ENCODE data around the gene PAQR6.

Gene PAQR6

DNA sequence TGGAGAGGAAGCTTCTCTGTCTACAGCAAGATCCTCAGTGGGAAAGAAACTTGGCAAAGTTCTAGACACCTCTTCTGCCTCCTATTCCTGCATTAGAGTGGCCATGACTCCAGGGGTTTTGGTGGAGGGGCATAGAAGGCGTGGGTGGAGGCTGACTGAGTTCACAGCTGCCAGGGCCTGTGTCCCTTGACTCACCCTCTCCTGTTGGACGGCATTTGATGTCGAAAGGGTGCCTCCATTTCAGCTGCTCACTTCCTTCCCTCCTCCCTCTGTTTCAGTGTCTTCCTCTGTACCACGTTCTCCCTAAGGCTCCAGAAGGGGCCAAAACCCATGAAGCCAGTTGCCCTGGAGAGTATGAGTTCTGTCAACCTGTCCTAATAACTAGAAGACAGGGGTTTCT lies 36.9 kb upstream of the PAQR6 start:
- Histone ChIP-seq H3K4me1 (peaks cover 34 to 51% (median 48%) of the 10 kb centered on the region in 10 experiments), H3K27me3 (no peaks in the 10 kb centered on the region), H3K36me3 (peaks cover 21 to 57% (median 27%) of the 10 kb centered on the region in 11 experiments), H3K9ac (peak overlapping the region; percentile 13 to 97 (median 52); a peak in 14 of 22 replicates), H3K27ac (peak overlapping the region in 10 of 11 experiments; percentile 9 to 98 (median 68); a peak in 19 of 22 replicates), H3K4me2 (peak overlapping the region in 10 of 11 experiments; percentile 89 to 98 (median 92); a peak in 18 of 22 replicates), H3K4me3 (peak overlapping the region in 1 of 10 experiments; percentile 2; a peak in 1 of 20 replicates), H4K20me1 (peaks cover 18 to 24% (median 21%) of the 10 kb centered on the region in 11 experiments), H3K9me3 (replicated peaks in 1 of 11) (no peaks in the 10 kb centered on the region)
- TF ChIP-seq Cebpa-rat (IDR thresholded peaks at IDR 0.05): no peak; a peak in 1 of 22 replicates

DNA sequence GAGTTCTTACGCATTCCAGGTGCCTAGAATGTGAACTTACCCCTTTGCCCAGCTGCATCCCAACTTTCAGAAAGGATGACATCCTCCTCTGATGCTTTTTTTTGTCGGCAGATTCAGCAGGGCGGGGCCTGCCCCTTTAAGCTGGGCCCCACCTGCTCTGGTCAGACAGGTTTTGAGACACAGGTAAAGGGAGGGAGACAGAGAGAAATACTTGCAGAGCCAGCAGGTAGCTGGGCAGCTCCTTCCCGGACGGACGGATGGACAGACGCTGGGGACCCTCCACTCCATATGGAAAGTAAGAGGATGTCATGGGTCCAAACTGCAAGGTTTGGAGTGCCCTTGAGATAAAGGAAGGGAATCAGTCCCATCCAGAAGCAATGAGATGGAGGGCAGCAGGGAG lies 36.3 kb upstream of the PAQR6 start, which contains the start of gene TMEM79:
TMEM79 (plus strand) TSS at position 214 of the 400 bp plus-strand sequence. CDS start 902 bp downstream, outside the sequence.
- H3K9ac ChIP-seq: peak within 1 kb of the TSS; percentile 90 to 98 (median 97)
- TF ChIP-seq Cebpa-rat (IDR thresholded peaks at IDR 0.05): no peak
- H3K4me2 ChIP-seq: peak within 1 kb of the TSS; percentile 89 to 98 (median 93)
- peaks cover 23 to 30% (median 27%) of the 10 kb centered on the region in 11 experiments for H4K20me1 ChIP-seq
- peaks cover 39 to 54% (median 49%) of the 10 kb centered on the region in 10 experiments for H3K4me1 ChIP-seq
- no peaks in the 10 kb centered on the region for H3K27me3 ChIP-seq
- H3K27ac ChIP-seq: peak within 1 kb of the TSS; percentile 89 to 98 (median 95); a peak in 21 of 22 replicates
- H3K36me3 ChIP-seq: peaks cover 19 to 60% (median 32%) of the 10 kb centered on the region in 11 experiments
- H3K4me3 ChIP-seq: peak within 1 kb of the TSS; percentile 64 to 92 (median 87)
- H3K9me3 ChIP-seq (replicated peaks in 1 of 11): no peaks in the 10 kb centered on the region

DNA sequence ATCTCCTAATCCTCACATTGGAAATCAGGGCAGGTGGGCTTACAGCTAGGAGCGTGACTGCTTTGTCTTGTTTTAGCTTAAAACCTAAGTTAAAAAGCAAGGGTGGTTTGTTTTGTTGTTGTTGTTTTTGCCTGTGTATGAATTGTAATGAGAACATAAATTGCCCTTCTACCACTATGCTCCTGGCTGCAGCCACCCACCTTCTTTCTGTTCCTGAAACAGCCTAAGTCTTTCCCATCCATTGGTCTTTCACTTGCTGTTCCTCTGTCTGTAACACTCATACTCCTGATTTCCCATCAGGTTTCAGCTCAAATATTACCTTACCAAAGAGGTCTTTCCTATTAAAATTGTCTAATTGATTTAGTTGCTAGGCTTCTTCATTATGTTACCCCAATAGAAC lies 35.7 kb upstream of the PAQR6 start:
- Histone ChIP-seq H4K20me1 (peaks cover 29 to 36% (median 33%) of the 10 kb centered on the region in 11 experiments), H3K9me3 (replicated peaks in 1 of 11) (no peaks in the 10 kb centered on the region), H3K4me3 (peak overlapping the region; percentile 64 to 92 (median 87)), H3K27ac (peak overlapping the region in 10 of 11 experiments; percentile 89 to 98 (median 95); a peak in 20 of 22 replicates), H3K27me3 (no peaks in the 10 kb centered on the region), H3K9ac (peak overlapping the region; percentile 90 to 98 (median 97)), H3K36me3 (peaks cover 16 to 60% (median 34%) of the 10 kb centered on the region in 11 experiments), H3K4me1 (peaks cover 39 to 57% (median 49%) of the 10 kb centered on the region in 10 experiments), H3K4me2 (peak overlapping the region; percentile 89 to 98 (median 93))
- no peak for TF ChIP-seq Cebpa-rat (IDR thresholded peaks at IDR 0.05)

DNA sequence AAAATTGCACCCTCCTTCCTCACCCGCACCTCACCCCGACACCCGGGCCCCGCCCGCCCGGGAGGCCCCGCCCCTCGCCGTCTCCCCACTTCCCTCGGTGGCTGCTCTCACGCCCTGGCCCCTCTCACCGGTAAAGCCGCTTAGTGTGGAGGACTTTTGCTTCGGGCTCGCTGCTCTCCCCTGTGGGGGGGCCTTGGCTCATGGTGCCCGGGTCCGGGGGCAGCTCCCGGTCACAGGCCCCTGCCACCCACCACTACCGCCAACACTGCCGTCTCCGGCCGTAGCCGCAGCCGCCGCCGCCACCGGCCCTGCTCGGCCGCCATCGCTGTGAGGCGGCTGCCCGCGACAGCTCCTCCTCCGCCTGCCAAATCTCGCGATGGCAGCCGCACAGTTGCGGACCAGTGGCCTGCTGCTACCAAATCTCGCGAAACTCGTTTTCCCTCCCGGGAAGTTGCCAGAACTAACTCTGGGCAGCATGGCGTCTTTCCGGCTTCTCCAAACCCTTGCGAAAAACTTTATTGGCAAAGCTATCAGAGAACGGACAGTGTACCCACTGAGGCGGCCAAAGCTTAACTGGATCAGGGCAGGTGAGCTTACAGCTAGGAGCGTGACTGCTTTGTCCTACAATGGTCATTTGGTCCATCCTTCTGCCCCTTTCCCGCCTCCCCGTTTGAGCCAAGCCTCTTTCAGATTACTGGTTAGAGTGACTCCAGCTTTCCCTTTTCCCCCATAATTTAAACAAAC lies 34.8 kb upstream of the PAQR6 start, which contains the start of gene SMG5:
SMG5 (minus strand) TSS at position 347 of the 744 bp plus-strand sequence; CDS start at position 202, 145 bp downstream.
- Histone ChIP-seq H3K27me3 (no peaks in the 10 kb centered on the region), H3K4me3 (peak within 1 kb of the TSS; percentile 64 to 92 (median 87)), H3K9me3 (replicated peaks in 1 of 11) (no peaks in the 10 kb centered on the region), H3K27ac (peak within 1 kb of the TSS; percentile 89 to 98 (median 95)), H3K9ac (peak within 1 kb of the TSS; percentile 90 to 98 (median 97)), H3K4me1 (peaks cover 39 to 59% (median 50%) of the 10 kb centered on the region in 10 experiments), H3K4me2 (peak within 1 kb of the TSS; percentile 90 to 99 (median 95)), H4K20me1 (peaks cover 36 to 45% (median 42%) of the 10 kb centered on the region in 11 experiments), H3K36me3 (peaks cover 21 to 60% (median 38%) of the 10 kb centered on the region in 11 experiments)
- TF ChIP-seq Cebpa-rat (IDR thresholded peaks at IDR 0.05): no peak

DNA sequence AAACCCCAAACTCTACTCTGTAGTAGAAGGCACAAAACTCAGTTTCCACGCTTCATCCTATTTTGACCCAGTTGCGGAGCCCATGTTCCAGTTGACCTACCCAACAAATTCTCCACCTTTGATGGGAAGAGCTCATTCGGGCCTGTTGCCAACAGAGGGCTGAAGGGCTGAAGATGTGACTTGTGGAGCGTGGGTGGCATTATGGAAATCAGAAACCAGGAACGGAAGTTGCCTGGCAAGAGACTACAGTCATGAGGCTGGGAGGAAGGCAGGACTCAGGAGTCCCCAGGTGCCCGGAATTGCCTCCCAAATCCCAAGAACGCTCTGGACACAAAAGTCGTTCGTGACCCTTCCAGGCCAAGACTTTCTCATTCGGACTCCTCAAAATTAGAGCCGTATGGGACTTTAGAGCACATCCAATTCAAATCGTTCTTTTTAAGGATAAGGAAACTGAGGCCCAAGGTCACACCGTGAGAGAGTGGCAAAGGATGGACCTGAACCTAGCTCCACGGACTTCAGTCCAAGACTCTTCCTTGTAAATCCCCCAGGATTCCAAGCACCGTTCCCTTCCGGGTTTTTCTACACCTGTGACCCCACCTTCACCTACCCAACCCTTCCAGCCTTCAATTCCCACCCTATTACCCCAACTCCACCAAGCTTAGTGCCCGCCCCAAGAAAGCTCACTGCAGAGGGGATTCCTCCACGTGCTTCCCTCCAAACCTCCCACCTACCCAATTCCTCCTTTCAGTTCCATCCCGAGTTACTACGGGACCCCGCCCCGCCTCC lies 34.0 kb upstream of the PAQR6 start:
- peak overlapping the region; percentile 64 to 92 (median 87) for H3K4me3 ChIP-seq
- peak overlapping the region; percentile 89 to 98 (median 95) for H3K27ac ChIP-seq
- no peaks in the 10 kb centered on the region for H3K9me3 ChIP-seq (replicated peaks in 1 of 11)
- H3K4me1 ChIP-seq: peaks cover 39 to 63% (median 52%) of the 10 kb centered on the region in 10 experiments
- TF ChIP-seq Cebpa-rat (IDR thresholded peaks at IDR 0.05): no peak
- H4K20me1 ChIP-seq: peaks cover 40 to 52% (median 48%) of the 10 kb centered on the region in 11 experiments
- peak overlapping the region; percentile 87 to 99 (median 95) for H3K4me2 ChIP-seq
- no peaks in the 10 kb centered on the region for H3K27me3 ChIP-seq
- H3K9ac ChIP-seq: peak overlapping the region; percentile 90 to 98 (median 97)
- peaks cover 28 to 62% (median 46%) of the 10 kb centered on the region in 11 experiments for H3K36me3 ChIP-seq

DNA sequence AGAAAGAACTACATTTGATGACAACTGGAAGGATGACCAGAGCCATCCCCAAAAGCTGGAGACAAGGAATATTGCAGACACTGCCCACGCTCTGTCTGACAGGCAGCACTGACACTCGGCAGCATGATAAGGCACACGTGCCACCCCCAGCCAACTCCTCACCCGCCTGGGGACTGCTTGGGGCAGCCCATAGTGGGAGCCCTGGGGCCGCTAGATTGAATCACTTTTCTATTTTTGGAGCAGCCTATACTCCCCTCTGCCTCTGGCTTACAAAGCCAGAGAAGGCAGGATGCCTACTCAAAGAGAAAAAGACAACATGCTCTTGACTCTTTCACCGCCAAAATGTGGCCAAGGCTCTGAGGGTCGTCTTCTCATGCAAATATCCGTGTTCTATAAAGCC lies 33.4 kb upstream of the PAQR6 start:
- no peak for TF ChIP-seq Cebpa-rat (IDR thresholded peaks at IDR 0.05)

DNA sequence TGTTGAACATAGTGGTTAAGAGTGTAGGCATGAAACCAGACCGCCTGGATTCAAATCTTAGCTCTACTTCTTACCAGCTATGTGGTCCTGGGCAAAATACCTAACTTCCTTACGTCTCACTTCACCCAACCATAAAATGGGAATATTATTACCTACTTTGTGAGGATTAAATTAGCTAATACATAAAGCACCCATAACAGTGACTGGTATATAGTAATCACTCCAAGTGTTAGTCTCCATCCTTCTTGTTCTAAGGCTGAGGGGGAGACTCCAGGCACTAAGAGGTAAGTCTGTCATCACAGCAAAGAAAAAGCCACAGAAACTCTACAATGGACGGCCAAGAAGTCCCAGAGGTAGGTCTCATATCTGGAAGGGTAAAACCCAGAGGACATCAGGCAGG lies 32.0 kb upstream of the PAQR6 start:
- peak overlapping the region in 10 of 11 experiments; percentile 87 to 99 (median 96); a peak in 15 of 22 replicates for H3K4me2 ChIP-seq
- no peaks in the 10 kb centered on the region for H3K9me3 ChIP-seq (replicated peaks in 1 of 11)
- H3K36me3 ChIP-seq: peaks cover 49 to 63% (median 58%) of the 10 kb centered on the region in 11 experiments
- no peak for TF ChIP-seq Cebpa-rat (IDR thresholded peaks at IDR 0.05)
- H3K9ac ChIP-seq: peak overlapping the region in 9 of 11 experiments; percentile 17 to 98 (median 97); a peak in 8 of 22 replicates
- H3K4me3 ChIP-seq: no peak overlapping the region; a peak in 1 of 20 replicates
- no peak overlapping the region for H3K27ac ChIP-seq
- peaks cover 39 to 53% (median 45%) of the 10 kb centered on the region in 10 experiments for H3K4me1 ChIP-seq
- H4K20me1 ChIP-seq: peaks cover 42 to 72% (median 67%) of the 10 kb centered on the region in 11 experiments
- H3K27me3 ChIP-seq: no peaks in the 10 kb centered on the region

More for the DNA sequence above, 33.4 kb upstream of the PAQR6 start:
- H3K27me3 ChIP-seq: no peaks in the 10 kb centered on the region
- H4K20me1 ChIP-seq: peaks cover 42 to 58% (median 54%) of the 10 kb centered on the region in 11 experiments
- H3K4me2 ChIP-seq: peak overlapping the region; percentile 87 to 99 (median 95)
- peak overlapping the region; percentile 90 to 98 (median 97); a peak in 21 of 22 replicates for H3K9ac ChIP-seq
- peaks cover 39 to 65% (median 54%) of the 10 kb centered on the region in 10 experiments for H3K4me1 ChIP-seq
- H3K9me3 ChIP-seq (replicated peaks in 1 of 11): no peaks in the 10 kb centered on the region
- peak overlapping the region in 10 of 11 experiments; percentile 89 to 98 (median 95); a peak in 21 of 22 replicates for H3K27ac ChIP-seq
- peak overlapping the region; percentile 64 to 92 (median 87) for H3K4me3 ChIP-seq
- H3K36me3 ChIP-seq: peaks cover 34 to 62% (median 50%) of the 10 kb centered on the region in 11 experiments

DNA sequence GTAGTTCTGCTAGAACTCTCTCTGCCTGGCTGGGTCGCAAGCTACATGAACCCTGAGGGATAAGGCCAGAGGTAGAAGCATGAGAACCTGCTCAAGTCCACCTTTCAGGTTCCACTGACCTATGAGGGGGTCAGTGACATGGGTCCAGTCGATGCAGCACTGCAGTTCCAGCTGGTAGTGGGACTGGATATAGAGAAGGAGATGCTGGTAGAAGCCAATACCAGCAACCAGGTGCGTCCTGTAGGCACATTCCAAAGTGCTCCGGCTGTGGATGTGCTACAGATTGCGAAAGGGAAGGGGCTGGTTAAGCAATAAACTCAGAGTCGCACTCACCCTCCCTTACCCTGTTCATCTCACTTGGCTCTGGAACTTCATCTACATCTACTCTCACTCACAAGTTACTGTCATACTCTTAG lies 29.1 kb upstream of the PAQR6 start:
- Histone ChIP-seq H3K4me3 (no peak overlapping the region), H3K4me2 (peak overlapping the region in 1 of 11 experiments; percentile 0; a peak in 1 of 22 replicates), H3K4me1 (peaks cover 21 to 36% (median 28%) of the 10 kb centered on the region in 10 experiments), H3K27me3 (no peaks in the 10 kb centered on the region), H3K36me3 (peaks cover 77 to 91% (median 87%) of the 10 kb centered on the region in 11 experiments), H3K9me3 (replicated peaks in 1 of 11) (no peaks in the 10 kb centered on the region), H3K9ac (peak overlapping the region in 3 of 11 experiments; percentile 2 to 44 (median 5); a peak in 2 of 22 replicates), H3K27ac (no peak overlapping the region; a peak in 1 of 22 replicates), H4K20me1 (peaks cover 42 to 99% (median 89%) of the 10 kb centered on the region in 11 experiments)
- TF ChIP-seq Cebpa-rat (IDR thresholded peaks at IDR 0.05): peak in 4 of 11 experiments; percentile 20 to 57 (median 44); a peak in 3 of 22 replicates

Measured in BLaER1 treated with 17β-estradiol and CSF1 and Interleukin-3, amounts not matched to agents 10 nM and 100 nM (cell line).